AG08396 (cell line): ENCODE results near the gene NTSR2.

Source experiments
- DNase-seq: peaks from one replicate; pipeline ENCODE4 v3.0.0; 2012; ENCODE audit warnings: low spot score, mixed read lengths

Gene NTSR2

DNA sequence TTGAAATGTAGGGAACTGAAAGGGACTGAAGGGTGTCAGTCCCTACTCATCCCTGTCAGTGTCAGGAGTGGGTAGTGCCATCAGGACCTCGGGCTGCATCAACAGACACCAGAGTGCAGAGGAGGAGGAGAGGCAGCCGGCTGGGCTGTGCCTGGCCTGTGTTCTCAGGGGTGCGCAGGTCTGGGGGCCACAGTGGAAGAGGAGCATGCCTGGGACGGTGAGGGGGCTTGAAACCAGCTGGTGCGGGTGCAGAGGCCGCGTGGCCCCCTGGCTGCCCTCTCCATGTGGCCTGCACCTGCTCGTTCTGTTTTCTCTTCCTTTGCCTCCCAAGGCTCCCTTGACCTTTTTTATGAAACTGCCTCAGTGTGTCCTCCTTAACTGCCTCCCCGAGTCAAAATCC is 41.3 kb downstream of the NTSR2 start:
- DNase-seq = no peak

GRCh38 chr2:11625671-11626070 is 44.3 kb downstream of the NTSR2 start:
- DNase-seq = no peak

DNA sequence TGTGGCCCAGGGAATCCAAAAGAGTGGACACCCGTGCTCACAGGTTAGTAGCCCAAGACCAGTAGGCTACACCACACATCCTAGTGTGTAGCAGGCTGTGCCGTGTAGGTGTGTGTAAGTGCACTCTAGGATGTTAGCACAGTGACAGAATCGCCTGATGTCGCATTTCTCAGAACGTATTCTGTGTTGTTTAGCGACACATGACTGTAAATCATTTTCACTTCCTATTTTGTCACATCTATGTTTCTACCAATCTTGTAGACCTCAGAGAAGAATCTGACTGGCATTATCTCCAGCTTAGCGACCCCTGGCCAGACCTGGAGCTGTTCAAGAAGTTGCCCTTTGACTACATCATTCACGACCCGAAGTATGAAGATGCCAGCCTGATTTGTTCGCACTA is 45.1 kb downstream of the NTSR2 start:
- no peak for DNase-seq

DNA sequence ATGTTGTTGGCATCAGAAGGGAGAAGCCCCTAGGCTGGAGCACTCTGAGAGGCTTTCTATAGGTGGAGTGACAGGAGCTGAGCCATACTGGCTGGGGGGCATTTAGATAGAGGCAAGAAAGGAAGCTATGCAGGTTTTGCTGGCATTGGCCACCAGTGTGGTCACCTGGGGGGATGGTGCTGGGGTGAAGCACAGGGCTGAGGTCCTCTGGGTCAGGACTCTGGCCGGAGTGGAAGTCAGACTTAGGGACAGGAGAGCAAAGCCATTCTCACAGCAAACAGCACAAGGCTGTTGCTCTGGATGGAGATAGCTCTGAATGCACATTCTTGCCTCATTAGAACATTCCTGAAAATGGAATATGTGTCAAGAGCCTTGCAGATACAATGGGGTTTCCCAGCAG is 47.4 kb downstream of the NTSR2 start:
- DNase-seq = no peak

- no peak for DNase-seq
Measured at GRCh38 chr2:11621410-11621809, 48.6 kb downstream of the NTSR2 start.

DNA sequence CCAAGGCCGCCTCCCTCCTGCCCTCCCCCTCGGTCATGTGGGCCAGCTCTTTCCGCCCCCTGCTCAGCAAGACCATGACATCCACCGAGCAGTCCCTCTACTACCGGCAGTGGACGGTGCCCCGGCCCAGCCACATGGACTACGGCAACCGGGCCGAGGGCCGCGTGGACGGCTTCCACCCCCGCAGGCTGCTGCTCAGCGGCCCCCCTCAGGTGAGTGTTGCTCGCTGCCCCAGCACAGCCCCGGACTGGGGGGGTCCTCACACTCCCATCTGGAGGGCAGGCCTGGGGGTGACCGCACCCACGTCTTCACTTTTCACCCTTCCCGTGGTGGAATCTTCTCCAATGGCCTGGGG is 51.3 kb downstream of the NTSR2 start:
- DNase-seq = no peak

DNA sequence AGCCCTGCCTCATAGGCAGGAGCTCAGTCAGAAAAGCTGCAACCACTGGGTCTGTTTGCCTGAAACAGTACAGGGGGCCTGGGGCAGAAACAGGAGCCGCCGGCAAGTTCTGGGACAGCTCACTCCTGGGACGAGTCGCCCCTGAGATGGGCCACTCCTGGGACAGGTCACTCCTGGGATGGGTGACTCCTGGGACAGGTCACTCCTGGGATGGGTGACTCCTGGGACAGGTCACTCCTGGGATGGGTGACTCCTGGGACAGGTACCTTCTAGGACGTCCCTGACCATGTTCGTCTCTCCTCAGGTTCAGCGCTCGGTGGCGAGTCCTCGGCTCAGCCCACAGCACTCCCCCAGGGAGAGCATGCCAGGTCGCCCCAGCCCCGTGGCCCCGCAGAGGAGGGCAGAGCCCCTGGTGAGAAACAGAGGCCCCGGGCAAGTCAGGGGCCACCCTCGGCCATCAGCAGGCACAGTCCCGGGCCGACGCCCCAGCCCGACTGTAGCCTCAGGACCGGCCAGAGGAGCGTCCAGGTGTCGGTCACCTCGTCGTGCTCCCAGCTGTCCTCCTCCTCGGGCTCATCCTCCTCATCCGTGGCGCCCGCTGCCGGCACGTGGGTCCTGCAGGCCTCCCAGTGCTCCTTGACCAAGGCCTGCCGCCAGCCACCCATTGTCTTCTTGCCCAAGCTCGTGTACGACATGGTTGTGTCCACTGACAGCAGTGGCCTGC is 51.8 kb downstream of the NTSR2 start:
- DNase-seq = no peak

DNA sequence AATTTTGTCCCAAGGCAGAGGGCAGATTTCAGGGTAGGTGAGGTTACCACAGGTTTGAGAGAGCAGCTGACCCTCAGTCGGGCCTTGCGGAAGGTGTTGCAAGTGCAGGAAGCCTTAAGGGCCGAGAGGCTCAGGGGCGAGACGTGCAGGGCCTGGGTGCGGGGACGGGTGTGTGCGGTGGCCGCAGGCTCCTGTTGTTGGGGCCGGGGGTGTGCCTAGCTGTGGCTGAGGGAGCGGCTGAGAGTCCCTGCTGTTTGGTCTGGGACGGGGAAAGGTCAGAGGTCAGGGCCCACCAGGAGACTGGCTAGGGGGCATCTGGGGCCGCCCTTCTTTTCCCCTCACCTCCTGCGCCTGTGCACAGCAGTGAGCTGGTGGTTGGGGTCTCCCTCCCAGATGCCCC is 52.5 kb downstream of the NTSR2 start:
- DNase-seq = no peak

DNA sequence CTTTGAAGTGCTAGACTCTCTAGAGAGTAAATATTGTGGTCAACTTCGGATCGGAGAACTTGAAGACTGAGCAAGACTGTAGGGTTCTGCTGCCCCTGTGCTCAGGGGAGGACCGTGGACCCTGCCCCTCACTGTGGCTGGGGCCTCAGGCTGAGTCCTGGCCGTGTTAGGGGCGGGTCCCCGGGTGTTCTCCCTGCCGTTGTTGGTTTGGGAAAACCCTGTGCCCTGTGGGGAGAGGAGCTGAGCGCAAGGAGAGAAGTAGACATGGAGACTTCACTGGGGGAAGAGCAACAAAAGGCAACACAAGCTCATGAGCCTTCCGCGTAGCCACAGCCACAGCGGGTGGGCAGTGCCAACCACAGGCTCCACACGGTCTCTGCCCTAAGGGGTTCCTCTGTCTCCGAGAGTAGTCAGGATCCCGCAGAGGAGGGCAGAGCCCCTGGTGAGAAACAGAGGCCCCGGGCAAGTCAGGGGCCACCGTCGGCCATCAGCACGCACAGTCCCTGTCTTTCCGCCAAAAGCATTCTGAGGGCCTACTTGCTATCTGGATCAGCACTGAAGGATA is 53.1 kb downstream of the NTSR2 start:
- no peak for DNase-seq

- DNase-seq = no peak
Measured at GRCh38 chr2:11616097-11616687, 53.8 kb downstream of the NTSR2 start.

- DNase-seq = no peak
Measured at GRCh38 chr2:11615209-11615608, 54.8 kb downstream of the NTSR2 start.

DNA sequence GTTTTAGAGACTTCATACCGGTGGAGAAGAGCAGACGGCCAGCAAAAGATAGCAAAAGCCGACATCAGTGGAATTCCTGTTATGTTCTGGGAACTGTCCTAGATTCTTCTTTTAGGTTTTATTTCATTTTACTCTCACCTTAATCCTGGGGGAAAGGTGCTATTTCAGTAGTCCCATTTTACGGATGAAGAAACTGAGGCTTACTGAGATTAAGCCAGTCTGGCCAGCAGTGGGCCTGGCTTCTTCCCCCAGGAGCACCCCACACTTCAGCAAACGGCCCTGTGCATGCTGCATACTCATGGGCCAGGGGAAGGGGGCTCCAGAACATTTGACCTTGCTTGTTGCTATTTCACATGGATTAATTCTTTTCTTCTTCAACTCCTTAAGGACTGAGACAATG is 56.7 kb downstream of the NTSR2 start:
- DNase-seq = no peak

GRCh38 chr2:11612553-11613215 is 57.3 kb downstream of the NTSR2 start:
- DNase-seq = no peak

- no peak for DNase-seq
Measured at GRCh38 chr2:11611251-11611650, 58.7 kb downstream of the NTSR2 start.

DNA sequence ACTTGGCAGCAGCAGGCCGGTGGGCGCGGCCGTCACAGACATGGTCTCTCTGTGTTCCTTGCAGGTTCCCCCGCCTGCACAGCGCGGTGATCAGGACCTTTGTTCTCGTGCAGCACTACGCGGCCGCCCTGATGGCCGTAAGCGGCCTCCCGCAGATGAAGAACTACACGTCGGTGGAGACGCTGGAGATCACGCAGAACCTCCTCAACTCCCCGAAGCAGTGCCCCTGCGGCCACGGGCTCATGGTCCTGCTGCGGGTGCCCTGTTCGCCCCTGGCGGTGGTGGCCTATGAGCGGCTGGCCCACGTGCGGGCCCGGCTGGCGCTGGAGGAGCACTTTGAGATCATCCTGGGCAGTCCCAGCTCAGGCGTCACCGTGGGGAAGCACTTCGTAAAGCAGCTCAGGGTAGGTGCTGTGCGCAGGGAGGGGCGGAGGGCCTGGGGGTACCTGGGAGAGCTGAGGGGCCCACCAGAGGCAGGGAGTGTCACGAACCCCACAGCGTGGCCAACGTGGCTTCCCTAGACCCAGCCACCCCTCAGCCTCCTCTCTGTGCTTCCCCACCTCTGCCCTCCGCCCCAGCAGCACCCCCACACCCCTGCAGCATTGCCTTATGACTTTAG is 59.3 kb downstream of the NTSR2 start:
- no peak for DNase-seq
